ENCODE measurements around the gene SUGCT.

The SUGCT gene

GRCh38 chr7:40531956-40532355, 397.2 kb downstream of the SUGCT start:
- TF ChIP-seq, protein P1, sequence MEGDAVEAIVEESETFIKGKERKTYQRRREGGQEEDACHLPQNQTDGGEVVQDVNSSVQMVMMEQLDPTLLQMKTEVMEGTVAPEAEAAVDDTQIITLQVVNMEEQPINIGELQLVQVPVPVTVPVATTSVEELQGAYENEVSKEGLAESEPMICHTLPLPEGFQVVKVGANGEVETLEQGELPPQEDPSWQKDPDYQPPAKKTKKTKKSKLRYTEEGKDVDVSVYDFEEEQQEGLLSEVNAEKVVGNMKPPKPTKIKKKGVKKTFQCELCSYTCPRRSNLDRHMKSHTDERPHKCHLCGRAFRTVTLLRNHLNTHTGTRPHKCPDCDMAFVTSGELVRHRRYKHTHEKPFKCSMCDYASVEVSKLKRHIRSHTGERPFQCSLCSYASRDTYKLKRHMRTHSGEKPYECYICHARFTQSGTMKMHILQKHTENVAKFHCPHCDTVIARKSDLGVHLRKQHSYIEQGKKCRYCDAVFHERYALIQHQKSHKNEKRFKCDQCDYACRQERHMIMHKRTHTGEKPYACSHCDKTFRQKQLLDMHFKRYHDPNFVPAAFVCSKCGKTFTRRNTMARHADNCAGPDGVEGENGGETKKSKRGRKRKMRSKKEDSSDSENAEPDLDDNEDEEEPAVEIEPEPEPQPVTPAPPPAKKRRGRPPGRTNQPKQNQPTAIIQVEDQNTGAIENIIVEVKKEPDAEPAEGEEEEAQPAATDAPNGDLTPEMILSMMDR (IDR thresholded peaks at IDR 0.05; ENCODE audit: borderline replicate concordance, extremely low read depth, low read length, poor library complexity, severe bottlenecking), result no peak
- TF ChIP-seq EZH2 (IDR thresholded peaks at IDR 0.05; ENCODE audit: borderline replicate concordance, low read depth, low read length, severe bottlenecking), result no peak
- Histone ChIP-seq H3K4me2 (ENCODE audit: insufficient read depth, low read length) (no peak overlapping the region), H3K79me2 (ENCODE audit: insufficient read depth, low read length) (no peaks in the 10 kb centered on the region), H3K9ac (ENCODE audit: low read depth, low read length) (no peak overlapping the region), H3K27me3 (ENCODE audit: insufficient read depth, low read length, poor library complexity) (no peaks in the 10 kb centered on the region), H2AFZ (ENCODE audit: low read depth, low read length) (no peak overlapping the region), H3K4me1 (ENCODE audit: insufficient read depth, low read length) (no peaks in the 10 kb centered on the region), H3K9me3 (ENCODE audit: insufficient read depth, low read length, severe bottlenecking) (no peaks in the 10 kb centered on the region), H4K20me1 (ENCODE audit: insufficient read depth, low read length) (no peaks in the 10 kb centered on the region), H3K36me3 (ENCODE audit: insufficient read depth, low read length) (no peaks in the 10 kb centered on the region), H3K4me3 (ENCODE audit: low read depth in 1 of 2, low read length in 2 of 2) (no peak overlapping the region), H3K27ac (ENCODE audit: low read length) (no peak overlapping the region)
- no peak for DNase-seq
- ATAC-seq (ENCODE audit: insufficient read depth, low read depth), result no peak

DNA sequence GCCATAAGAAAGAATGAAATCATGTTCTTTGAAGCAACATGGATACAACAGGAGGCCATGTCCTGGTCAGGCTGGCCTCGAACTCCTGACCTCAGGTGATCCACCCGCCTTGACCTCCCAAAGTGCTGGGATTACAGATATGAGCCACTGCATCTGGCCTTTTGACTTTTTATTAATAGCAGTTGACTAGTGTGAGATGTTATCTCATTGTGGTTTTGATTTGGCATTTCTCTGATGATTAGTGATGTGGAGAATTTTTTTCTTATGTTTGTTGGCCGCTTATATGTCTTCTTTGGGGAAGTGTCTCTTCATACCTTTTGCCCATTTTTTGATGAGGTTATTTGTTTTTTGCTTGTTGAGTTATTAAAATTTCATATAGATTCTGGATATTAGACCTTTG, 400.9 kb downstream of the SUGCT start:
- TF ChIP-seq, protein P1 (IDR thresholded peaks at IDR 0.05; ENCODE audit: borderline replicate concordance, extremely low read depth, low read length, poor library complexity, severe bottlenecking), result no peak
- no peak for TF ChIP-seq EZH2 (IDR thresholded peaks at IDR 0.05; ENCODE audit: borderline replicate concordance, low read depth, low read length, severe bottlenecking)
- H3K4me3 ChIP-seq (ENCODE audit: low read depth in 1 of 2, low read length in 2 of 2), result no peak overlapping the region
- H3K9ac ChIP-seq (ENCODE audit: low read depth, low read length), result no peak overlapping the region
- no peak for DNase-seq
- H2AFZ ChIP-seq (ENCODE audit: low read depth, low read length), result no peak overlapping the region
- no peaks in the 10 kb centered on the region for H3K4me1 ChIP-seq (ENCODE audit: insufficient read depth, low read length)
- H3K36me3 ChIP-seq (ENCODE audit: insufficient read depth, low read length), result no peaks in the 10 kb centered on the region
- ATAC-seq (ENCODE audit: insufficient read depth, low read depth), result no peak
- H3K4me2 ChIP-seq (ENCODE audit: insufficient read depth, low read length), result no peak overlapping the region
- no peak overlapping the region for H3K27ac ChIP-seq (ENCODE audit: low read length)
- H3K79me2 ChIP-seq (ENCODE audit: insufficient read depth, low read length), result no peaks in the 10 kb centered on the region
- no peaks in the 10 kb centered on the region for H4K20me1 ChIP-seq (ENCODE audit: insufficient read depth, low read length)
- no peaks in the 10 kb centered on the region for H3K9me3 ChIP-seq (ENCODE audit: insufficient read depth, low read length, severe bottlenecking)
- no peaks in the 10 kb centered on the region for H3K27me3 ChIP-seq (ENCODE audit: insufficient read depth, low read length, poor library complexity)

DNA sequence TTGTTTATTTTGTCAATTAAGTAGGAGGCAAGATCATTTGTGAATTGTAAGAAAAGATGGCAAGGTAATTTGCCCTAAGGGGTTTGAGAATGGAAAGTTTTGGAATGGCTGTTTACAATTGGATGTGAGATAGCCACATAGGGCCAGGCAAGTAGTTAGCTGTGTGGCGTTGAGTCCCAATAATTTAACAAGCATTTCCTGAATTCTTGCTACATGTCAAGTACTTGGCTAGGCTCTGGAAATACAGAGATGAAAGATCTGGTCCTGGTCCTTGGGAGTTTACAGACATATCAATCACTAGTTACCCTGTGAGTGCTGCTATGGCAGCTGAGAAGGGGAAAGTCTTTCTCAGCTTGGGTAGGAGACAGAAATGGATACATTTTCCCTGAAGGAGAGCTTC, 401.6 kb downstream of the SUGCT start:
- DNase-seq (no peak), ATAC-seq (ENCODE audit: insufficient read depth, low read depth) (no peak)
- no peaks in the 10 kb centered on the region for H3K9me3 ChIP-seq (ENCODE audit: insufficient read depth, low read length, severe bottlenecking)
- no peaks in the 10 kb centered on the region for H3K4me1 ChIP-seq (ENCODE audit: insufficient read depth, low read length)
- H3K27ac ChIP-seq (ENCODE audit: low read length), result no peak overlapping the region
- no peaks in the 10 kb centered on the region for H4K20me1 ChIP-seq (ENCODE audit: insufficient read depth, low read length)
- no peak overlapping the region for H3K4me2 ChIP-seq (ENCODE audit: insufficient read depth, low read length)
- no peaks in the 10 kb centered on the region for H3K36me3 ChIP-seq (ENCODE audit: insufficient read depth, low read length)
- TF ChIP-seq, protein P1 (IDR thresholded peaks at IDR 0.05; ENCODE audit: borderline replicate concordance, extremely low read depth, low read length, poor library complexity, severe bottlenecking), result no peak
- no peak for TF ChIP-seq EZH2 (IDR thresholded peaks at IDR 0.05; ENCODE audit: borderline replicate concordance, low read depth, low read length, severe bottlenecking)
- H2AFZ ChIP-seq (ENCODE audit: low read depth, low read length), result no peak overlapping the region
- no peak overlapping the region for H3K4me3 ChIP-seq (ENCODE audit: low read depth in 1 of 2, low read length in 2 of 2)
- H3K9ac ChIP-seq (ENCODE audit: low read depth, low read length), result no peak overlapping the region
- H3K27me3 ChIP-seq (ENCODE audit: insufficient read depth, low read length, poor library complexity), result no peaks in the 10 kb centered on the region
- H3K79me2 ChIP-seq (ENCODE audit: insufficient read depth, low read length), result no peaks in the 10 kb centered on the region

- Histone ChIP-seq H3K79me2 (ENCODE audit: insufficient read depth, low read length) (no peaks in the 10 kb centered on the region), H3K27me3 (ENCODE audit: insufficient read depth, low read length, poor library complexity) (no peaks in the 10 kb centered on the region), H3K9me3 (ENCODE audit: insufficient read depth, low read length, severe bottlenecking) (no peaks in the 10 kb centered on the region), H3K27ac (ENCODE audit: low read length) (no peak overlapping the region), H3K36me3 (ENCODE audit: insufficient read depth, low read length) (no peaks in the 10 kb centered on the region), H3K4me1 (ENCODE audit: insufficient read depth, low read length) (no peaks in the 10 kb centered on the region), H3K4me2 (ENCODE audit: insufficient read depth, low read length) (no peak overlapping the region), H2AFZ (ENCODE audit: low read depth, low read length) (no peak overlapping the region), H3K9ac (ENCODE audit: low read depth, low read length) (no peak overlapping the region), H4K20me1 (ENCODE audit: insufficient read depth, low read length) (no peaks in the 10 kb centered on the region), H3K4me3 (ENCODE audit: low read depth in 1 of 2, low read length in 2 of 2) (no peak overlapping the region)
- no peak for TF ChIP-seq EZH2 (IDR thresholded peaks at IDR 0.05; ENCODE audit: borderline replicate concordance, low read depth, low read length, severe bottlenecking)
- TF ChIP-seq, protein P1 (IDR thresholded peaks at IDR 0.05; ENCODE audit: borderline replicate concordance, extremely low read depth, low read length, poor library complexity, severe bottlenecking), result no peak
- DNase-seq (no peak), ATAC-seq (ENCODE audit: insufficient read depth, low read depth) (no peak)
Measured at GRCh38 chr7:40538281-40538680, 403.5 kb downstream of the SUGCT start.

All from DND-41 (cell line).